SW480 (cell line): ENCODE measurements around the gene FHL1.
"Not testable (repeated sequence)": the region's sequence is repeated elsewhere in the genome, so short reads cannot be mapped to it uniquely, and the experiment has no call there.

Experiments
- DNase-seq: peaks from one replicate; pipeline ENCODE4 v3.0.0-alpha.2; 2016; ENCODE audit warnings: low spot score

FHL1 gene

DNA sequence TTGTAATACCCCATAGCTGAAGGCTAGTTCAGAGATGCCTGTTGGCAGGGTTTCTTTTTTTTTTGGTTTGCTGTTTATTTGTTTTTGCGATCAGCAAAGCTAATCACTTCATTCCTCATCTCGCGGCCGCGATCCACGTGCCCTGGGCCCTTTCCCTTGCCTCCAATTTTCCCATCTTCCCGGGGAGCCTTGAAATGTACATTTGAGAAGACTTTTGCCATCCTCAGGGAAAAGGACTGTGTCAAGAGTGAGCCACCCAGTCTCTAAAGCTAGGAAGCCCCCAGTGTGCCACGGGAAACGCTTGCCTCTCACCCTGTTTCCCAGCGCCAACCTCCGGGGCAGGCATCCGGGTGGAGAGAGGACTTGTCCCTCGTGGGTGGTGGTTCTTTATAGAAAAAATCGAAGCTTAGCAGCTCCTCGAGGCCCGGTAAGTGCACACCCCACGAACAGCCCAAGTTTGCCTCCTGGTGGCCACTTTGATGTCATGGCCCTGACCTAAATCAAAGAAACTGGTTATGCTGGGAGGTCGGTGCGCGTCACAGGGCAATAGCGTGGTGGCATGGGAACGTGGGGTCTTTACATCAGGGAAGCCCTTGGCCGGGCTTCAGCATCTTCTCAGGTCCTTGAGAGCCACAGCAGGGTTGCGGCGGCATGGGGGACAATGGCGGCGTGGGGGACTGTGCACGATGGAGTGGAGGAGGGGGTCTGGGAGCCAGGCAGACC is 61.8 kb downstream of the FHL1 start:
- no peak for DNase-seq

DNA sequence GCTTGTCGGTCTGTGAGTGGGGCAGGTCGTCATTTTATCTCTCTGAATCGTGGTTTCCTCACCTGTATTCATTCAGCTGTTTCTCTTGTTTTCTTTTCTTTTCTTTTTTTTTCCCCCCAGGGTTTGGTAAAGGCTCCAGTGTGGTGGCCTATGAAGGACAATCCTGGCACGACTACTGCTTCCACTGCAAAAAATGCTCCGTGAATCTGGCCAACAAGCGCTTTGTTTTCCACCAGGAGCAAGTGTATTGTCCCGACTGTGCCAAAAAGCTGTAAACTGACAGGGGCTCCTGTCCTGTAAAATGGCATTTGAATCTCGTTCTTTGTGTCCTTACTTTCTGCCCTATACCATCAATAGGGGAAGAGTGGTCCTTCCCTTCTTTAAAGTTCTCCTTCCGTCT is 62.4 kb downstream of the FHL1 start:
- no peak for DNase-seq

DNA sequence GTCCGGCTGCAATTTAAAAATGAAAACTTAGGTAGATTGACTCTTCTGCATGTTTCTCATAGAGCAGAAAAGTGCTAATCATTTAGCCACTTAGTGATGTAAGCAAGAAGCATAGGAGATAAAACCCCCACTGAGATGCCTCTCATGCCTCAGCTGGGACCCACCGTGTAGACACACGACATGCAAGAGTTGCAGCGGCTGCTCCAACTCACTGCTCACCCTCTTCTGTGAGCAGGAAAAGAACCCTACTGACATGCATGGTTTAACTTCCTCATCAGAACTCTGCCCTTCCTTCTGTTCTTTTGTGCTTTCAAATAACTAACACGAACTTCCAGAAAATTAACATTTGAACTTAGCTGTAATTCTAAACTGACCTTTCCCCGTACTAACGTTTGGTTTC is 62.9 kb downstream of the FHL1 start:
- DNase-seq: no peak

DNA sequence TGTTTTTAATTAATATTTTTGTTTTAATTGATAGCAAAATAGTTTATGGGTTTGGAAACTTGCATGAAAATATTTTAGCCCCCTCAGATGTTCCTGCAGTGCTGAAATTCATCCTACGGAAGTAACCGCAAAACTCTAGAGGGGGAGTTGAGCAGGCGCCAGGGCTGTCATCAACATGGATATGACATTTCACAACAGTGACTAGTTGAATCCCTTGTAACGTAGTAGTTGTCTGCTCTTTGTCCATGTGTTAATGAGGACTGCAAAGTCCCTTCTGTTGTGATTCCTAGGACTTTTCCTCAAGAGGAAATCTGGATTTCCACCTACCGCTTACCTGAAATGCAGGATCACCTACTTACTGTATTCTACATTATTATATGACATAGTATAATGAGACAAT is 63.5 kb downstream of the FHL1 start:
- no peak for DNase-seq

DNA sequence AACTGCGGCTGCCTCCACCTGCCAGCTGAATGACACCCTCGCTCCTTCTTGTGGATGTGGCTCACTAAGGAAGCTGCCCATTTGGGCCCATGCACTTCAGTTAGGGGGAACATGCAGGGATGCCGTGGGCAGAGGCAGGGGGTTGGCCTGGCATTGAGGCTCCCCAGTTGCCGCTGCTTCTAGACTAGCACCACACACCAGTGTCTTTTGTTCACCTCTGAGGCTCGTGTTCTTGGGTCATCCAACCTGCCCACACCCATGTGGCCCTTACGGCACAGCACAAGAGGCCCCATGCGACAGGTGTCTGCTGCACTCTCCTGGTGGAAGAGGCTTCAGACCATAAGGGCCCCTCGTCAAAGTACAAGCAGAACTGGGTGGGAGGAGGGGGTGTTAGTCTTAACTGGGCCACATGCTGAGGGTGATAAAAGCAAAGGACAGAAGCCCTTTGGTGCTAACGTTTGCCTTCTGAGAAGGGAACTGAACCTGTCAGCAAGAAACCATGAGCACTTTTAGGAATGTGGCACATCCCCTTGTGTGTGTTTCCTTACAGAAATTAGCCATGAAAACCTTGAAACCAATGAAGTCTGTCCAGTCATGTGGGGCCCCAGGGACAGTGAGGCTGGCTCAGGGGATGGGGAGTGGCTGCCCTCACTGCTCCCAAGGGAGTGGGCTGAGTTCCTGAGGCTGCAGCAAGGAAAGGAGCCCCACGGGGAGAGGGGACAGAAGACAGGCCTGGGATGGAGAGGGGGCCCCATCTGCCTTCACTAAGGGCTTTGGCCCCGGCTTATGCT is 64.6 kb downstream of the FHL1 start:
- no peak for DNase-seq

DNA sequence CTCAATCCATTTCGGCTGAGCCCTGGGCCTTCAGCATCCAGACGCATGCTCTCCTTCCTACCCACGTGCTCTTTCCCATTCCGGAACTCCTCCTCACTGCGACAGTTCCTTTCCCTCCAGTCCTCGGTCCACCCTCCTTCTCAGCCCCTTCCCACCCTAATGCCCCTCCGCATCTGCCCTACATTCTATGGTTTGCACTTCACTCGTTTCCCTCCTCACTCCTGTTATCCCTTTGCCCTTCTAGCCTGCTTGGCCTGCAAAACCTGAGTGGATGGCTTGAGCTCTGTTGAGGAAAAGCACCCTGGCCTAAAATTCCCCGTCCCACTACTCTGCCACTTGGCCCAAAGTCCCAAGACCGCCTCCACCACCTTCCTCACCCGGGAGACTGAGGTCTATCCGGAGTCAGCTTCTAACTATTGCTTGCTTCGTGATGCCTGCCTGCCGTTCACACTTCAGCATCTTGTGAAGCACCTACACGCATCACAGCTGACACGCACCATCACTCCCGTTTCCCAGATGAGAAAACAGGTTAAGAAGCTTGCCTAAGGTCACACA is 65.3 kb downstream of the FHL1 start:
- no peak for DNase-seq

DNA sequence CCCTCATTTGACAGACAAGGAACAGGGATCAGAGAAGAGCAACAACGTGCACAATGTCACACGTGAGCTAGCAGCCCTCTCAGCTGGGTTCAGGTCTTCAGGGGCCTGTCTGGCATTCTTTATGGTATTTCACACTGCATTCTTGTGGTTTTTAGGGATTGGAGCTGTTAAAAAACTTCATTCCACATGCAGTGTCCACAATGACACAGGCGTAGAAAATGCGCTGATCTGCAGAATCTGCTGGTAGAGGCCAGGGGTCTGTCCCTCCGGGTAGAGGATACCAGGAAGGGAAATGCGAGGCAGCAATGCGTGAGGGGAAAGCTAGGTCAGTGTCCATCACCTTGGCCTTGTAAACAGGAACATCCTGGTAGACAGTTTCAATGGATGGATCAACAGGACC is 67.2 kb downstream of the FHL1 start:
- peak; percentile 25 for DNase-seq

DNA sequence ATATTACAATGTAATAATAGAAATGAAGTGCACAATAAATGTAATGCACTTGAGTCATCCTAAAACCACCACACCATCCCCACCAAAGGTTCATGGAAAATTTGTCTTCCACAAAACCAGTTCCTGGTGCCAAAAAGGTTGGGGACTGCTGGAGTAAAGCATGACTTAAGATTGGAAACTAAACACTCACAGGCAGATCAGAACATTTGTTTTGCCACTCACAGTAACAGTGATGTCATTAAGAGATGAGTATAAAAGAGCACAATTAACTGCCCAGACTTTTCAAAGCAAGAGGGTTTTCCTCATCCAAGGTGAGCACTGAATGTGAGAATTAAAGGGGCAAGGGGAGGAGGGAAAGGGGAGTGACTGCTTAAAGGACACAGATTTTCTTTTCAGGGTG is 68.2 kb downstream of the FHL1 start:
- no peak for DNase-seq

DNA sequence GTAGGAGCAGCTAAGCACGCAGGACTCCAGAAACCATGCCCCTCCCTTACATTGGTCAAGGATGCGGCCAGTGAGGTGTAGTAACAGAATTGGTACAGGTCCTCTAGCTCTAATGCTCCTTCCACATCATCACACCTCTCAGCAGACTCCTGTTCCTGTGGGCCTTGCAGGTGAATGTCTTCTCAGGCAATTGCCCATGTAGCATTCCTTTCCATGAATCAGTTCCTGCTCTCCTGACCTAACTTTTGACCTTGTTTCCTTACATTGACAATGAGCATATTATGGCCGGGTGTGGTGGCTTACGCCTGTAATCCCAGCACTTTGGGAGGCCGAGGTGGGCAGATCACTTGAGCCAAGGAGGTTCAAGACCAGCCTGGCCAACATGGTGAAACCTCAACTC is 72.6 kb downstream of the FHL1 start:
- DNase-seq: peak; percentile 17

DNA sequence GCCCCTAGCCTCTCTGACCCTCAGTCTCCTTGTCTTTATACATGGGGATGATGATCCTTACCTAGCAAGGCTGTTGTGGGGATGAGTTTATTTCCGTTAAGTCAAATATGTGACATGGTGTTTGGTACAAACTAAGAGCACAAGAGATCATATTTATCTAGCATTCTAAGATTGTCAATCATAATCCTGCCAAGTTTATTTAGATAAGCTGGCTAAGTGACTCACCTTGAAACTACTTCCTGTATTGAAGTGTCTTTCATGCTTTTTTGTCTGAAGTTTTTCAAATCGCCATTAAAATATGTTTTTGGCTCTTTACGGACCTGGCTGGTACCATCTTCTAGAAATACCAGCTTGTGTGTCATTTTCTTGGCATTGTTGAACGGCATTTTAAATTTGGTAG is 73.2 kb downstream of the FHL1 start:
- peak; percentile 1 for DNase-seq

DNA sequence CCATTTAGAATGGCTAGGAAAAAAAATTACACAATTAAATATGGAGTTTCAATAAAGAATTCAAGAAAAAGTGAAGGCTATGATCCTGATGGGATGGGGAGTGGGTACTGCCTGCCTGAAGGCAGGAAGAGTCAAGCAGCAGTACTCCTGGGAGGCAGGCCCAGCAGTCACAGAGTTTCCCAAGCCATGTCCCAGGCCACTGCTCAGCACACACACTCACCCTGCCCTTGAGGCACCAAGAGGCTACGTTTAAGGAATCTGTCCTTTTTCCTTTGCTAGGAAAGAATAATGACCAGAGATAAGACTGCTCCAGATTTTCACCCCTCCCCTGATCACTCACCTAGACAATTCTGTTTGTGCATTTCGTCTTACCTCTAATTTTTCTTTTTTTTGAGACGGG is 73.6 kb downstream of the FHL1 start:
- no peak for DNase-seq

DNA sequence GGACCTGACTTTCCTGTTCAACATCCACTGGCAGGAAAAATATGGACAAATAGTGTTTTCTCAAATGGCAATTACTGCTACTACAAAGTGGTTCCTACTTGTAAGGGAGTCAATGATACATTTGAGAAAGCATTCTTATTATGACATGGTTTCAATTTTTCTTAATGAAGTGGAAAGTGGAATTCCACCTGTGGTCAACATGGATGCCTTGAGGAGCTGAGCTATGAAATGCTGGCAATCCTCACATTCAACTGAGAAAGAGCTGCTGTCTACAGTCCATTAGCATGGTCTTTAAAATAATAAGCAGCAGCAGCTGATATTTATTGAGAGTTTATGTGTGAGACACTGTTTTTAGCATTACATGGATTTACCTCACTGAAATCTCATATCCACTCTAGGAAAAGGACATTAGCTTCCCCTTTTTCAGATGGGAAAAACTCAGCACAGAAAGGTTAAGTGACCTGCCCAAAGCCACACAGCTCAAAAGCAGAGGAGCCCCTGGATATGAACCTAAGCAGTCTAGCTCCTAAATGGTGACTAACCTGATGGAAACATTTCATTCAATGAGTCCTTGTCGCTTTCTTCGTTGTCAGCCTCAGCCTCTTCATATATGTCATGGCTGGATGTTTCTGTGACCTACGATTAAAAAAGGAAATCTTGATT is 74.6 kb downstream of the FHL1 start:
- no peak for DNase-seq

DNA sequence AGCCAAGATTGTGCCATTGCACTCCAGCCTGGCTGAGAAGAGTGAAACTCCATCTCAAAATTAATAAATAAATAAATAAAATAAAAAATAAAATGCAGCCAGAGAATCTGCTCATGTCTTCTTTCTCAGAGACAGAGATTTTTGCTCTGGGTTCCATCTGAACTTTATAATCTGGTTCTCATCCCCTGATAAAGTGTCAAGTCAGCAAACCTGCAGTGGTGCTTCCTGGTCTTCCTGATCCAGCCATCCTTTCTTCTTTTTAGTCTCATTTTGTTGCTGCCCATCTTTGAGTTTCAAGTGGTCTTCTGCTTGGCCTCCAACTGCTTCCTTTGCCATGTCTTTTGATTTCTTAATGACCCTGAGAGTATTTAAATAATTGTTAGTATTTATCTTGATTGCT is 79.7 kb downstream of the FHL1 start:
- no peak for DNase-seq

DNA sequence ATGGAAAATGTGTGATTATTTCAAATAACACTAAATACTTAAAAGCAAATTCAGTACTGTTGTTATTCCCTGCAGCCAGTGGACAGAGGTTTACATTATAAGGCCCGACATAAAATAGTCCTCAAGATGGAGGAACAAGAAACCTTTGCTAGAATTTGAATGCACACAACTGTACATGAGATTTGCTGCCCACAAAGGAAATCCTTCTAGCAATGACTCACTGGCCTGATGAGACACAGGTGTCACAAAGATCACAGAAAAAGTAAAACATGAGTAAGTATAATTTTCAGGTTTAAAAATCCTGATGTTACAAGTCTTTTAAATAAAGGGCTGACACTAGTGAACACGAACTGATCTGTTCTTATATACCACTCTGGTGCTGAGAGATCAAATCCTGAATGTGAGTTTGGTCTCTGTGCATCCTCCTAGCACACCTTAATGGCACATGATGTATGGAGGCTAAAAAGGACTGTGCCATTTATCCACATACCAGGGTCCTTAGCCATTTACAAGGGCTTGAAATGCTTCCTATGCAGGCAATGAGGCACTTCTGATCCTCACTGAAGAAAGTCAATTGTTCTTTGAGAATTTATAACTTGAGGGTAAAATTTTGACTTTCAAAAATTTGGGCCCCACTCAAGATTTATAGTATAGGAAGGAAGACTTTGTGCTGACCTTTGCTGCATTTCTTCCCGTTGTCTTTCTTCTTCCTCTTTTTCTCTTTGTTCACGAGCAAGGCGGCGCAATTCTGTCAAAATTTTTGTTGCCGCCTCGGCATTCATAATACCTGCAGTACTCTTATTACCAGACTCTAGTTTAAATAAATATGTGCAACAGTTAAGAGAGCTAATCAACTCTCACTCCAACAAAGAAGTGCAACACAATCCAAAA is 80.9 kb downstream of the FHL1 start:
- DNase-seq: peak; percentile 3

DNA sequence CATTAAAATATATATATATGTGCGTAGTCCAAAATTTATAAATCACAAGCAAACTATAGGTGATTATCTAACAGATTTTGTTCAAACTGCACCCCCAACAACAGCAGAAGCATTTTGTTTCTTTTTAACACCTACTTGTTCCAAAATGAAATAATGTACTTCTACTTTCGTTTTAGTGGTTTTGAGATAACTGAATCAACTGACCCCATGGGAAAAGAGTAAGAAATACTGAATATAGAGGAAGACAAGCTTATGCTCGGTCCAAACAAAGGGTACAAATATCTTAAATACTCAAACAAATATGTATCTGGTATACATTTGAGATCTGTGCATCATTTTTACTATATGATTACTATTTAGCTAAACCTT is 81.5 kb downstream of the FHL1 start:
- no peak for DNase-seq

DNA sequence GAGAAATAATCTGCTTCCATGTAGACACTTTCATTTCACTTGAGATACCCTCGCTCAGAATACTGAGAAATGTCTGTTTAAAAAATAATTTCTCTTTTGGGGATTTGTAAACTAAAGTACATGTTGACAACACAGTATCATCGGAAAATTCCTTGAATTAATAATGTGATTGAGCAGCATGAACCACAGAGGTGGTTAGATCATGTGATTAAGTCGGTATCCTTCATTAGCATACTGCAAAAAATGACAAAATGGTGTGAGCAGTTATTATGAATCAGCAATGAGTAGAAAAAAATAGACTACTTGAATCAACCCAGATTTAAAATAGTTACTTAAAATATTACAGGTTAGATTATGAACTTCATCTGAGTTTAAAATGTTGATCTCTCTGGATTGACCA is 89.7 kb downstream of the FHL1 start:
- DNase-seq: no peak

DNA sequence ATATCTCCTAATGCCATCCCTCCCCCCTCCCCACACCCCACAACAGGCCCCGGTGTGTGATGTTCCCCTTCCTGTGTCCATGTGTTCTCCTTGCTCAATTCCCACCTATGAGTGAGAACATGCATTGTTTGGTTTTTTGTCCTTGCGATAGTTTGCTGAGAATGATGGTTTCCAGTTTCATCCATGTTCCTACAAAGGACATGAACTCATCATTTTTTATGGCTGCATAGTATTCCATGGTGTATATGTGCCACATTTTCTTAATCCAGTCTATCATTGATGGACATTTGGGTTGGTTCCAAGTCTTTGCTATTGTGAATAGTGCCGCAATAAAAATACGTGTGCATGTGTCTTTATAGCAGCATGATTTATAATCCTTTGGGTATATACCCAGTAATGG is 90.5 kb downstream of the FHL1 start:
- not testable (repeated sequence) for DNase-seq

DNA sequence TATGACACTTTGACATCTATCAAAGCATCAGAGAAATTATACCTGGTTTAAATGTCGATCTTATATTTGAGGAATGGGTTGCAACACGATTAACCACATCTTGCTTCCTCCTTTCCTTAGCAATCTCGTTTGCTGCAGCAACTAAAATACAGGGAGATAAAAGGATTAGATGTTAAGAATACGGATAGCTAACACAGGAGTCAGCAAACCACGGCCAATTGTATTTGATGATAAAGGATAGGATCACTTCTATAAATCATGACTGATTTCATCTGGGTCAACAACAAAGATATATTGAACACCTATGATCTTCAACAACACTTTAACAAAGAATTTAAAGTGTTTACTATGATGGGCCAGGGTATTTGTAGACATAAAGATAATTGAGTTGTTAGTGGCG is 98.9 kb downstream of the FHL1 start:
- DNase-seq: no peak

DNA sequence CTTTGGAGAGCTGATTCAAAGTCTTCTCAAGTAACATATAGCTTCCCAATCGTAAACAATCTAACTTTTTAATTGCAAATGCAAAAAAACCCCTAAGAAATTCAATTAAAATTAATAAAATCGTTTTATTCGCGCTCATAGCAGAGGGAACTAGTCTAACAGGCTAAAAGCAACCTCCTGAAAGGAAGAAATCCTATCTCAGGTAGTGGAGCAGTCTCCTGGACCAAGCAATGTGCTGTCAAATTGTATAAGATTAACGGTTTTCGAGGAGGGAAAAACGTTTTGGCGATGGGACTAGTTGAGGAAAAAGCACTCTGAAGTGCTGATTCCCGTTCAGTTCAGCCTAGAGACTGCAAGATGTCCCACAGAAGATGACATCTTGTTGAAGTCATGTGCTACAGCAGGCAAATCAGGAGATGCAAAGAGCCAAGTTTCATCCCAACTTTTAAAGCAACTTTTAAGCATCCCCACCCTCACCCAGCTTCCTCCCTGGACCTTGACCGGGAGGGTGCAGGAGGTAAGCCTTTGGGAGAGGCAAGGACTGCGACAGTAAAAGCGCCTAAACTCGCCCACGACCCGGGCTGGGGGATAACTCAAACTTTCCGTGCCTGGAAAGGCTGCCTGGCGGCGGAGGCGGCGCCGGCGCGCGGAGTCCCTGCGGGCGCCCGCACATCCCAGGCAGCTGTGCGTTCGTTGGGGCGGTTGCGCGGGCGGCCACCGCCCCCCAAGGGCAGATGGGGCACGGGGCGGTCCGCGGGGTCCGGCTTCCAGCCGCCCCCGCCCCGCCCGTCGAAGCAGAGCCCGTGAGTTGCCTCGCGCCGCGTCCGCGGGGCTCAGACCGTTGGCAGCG is 103.1 kb downstream of the FHL1 start:
- DNase-seq: peak; percentile 17

DNA sequence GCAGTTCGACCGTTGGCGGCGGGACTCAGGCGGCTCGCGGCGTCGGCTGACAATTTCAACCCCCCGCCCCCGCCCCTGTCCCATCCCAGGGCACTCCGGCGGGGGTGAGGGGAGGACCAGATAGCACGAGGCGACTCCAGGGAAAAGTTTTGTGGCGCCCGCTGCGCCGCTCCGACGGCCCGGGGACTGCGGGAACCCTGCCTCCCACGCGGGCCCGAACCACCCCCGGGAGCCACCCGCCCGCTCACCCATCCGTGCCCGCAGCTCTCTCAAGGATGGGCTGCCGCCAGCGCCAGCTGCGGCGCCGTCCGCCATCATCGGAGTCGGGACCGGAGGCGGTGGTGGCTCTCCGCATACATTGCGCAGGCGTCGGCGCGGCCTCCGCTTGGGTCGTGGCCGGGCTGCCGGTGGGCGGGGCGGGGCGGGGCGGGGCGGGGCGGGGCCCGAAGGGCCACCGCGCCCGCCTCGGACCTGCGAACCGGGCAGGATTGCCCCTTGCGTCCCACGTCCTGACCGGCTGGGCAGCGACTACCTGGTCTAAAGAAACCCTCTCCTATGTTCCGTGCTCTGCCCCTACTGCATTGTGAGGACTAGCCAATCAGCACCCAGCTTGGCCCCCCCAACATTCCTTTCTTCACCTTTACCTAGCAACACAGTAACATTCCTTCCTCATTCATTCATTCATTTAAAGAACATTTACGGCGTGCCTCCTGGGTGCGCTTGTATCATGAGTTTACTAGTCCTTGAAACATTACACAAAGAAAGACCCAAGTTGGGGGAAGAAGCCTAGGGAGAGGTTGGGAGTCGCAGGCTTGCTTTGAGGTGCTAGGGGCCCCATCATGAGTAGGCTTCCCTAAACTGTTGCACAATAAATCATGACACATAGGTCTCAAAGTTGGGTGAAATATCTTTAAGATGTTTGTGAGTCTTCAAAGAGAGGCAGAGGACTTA is 104.0 kb downstream of the FHL1 start, which contains the start of gene MAP7D3:
TSS of gene MAP7D3 (minus strand) at position 360 of the 951 bp plus-strand sequence. CDS start at position 318, 42 bp downstream.
- peak; percentile 61 for DNase-seq
